ENCODE measurements around the gene CDC42.

GRCh38 chr1:22108339-22109105, 56.0 kb downstream of the CDC42 start:
- TF ChIP-seq SUZ12 (IDR thresholded peaks at IDR 0.05; ENCODE audit: unreplicated experiment) (no peak), CEBPB (IDR thresholded peaks at IDR 0.05; ENCODE audit: borderline replicate concordance in 1 of 2, low read depth in 2 of 2, low read length in 2 of 2) (no peak), TAF1 (IDR thresholded peaks at IDR 0.05; ENCODE audit: borderline replicate concordance, low read depth, low read length) (no peak), CTCF (IDR thresholded peaks at IDR 0.05 in 2 of 3, conservative IDR thresholded peaks at IDR 0.05 in 1 of 3; ENCODE audit: control insufficient read depth in 2 of 3, extremely low read depth in 1 of 3, insufficient read depth in 1 of 3, low read depth in 3 of 3, low read length in 3 of 3) (no peak), HDAC6 (IDR thresholded peaks at IDR 0.05; ENCODE audit: unreplicated experiment) (no peak), POLR2A (IDR thresholded peaks at IDR 0.05; ENCODE audit: low read depth, low read length) (no peak), RFX5 (IDR thresholded peaks at IDR 0.05; ENCODE audit: low read depth, low read length) (no peak)
- TF ChIP-seq, protein P1, sequence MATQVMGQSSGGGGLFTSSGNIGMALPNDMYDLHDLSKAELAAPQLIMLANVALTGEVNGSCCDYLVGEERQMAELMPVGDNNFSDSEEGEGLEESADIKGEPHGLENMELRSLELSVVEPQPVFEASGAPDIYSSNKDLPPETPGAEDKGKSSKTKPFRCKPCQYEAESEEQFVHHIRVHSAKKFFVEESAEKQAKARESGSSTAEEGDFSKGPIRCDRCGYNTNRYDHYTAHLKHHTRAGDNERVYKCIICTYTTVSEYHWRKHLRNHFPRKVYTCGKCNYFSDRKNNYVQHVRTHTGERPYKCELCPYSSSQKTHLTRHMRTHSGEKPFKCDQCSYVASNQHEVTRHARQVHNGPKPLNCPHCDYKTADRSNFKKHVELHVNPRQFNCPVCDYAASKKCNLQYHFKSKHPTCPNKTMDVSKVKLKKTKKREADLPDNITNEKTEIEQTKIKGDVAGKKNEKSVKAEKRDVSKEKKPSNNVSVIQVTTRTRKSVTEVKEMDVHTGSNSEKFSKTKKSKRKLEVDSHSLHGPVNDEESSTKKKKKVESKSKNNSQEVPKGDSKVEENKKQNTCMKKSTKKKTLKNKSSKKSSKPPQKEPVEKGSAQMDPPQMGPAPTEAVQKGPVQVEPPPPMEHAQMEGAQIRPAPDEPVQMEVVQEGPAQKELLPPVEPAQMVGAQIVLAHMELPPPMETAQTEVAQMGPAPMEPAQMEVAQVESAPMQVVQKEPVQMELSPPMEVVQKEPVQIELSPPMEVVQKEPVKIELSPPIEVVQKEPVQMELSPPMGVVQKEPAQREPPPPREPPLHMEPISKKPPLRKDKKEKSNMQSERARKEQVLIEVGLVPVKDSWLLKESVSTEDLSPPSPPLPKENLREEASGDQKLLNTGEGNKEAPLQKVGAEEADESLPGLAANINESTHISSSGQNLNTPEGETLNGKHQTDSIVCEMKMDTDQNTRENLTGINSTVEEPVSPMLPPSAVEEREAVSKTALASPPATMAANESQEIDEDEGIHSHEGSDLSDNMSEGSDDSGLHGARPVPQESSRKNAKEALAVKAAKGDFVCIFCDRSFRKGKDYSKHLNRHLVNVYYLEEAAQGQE (IDR thresholded peaks at IDR 0.05; ENCODE audit: low read depth, low read length): no peak

Data from GM12878 (cell line).